Urothelium cell line (cell line): Measurements from ENCODE around the gene NOL9.
A peak's percentile ranks its signal among the peaks of the same experiment; 100 is the strongest.

Source experiments
- DNase-seq: peaks from one replicate; pipeline ENCODE4 v3.0.0; 2011; ENCODE audit warnings: low spot score, mixed read lengths
- FAIRE-seq: peaks from 2 replicates; lab custom pipeline; 2011; peaks lifted over from hg19 to GRCh38; lab: Jason Lieb, UNC

The NOL9 gene

GRCh38 chr1:6591222-6591621 is 36.9 kb upstream of the NOL9 start:
- FAIRE-seq, result no peak
- DNase-seq, result no peak

GRCh38 chr1:6590046-6590445 is 35.7 kb upstream of the NOL9 start:
- DNase-seq (no peak), FAIRE-seq (no peak)

- DNase-seq (no peak), FAIRE-seq (no peak)
Measured at GRCh38 chr1:6588893-6589520, 34.7 kb upstream of the NOL9 start.

- no peak for DNase-seq
- FAIRE-seq, result no peak
Measured at GRCh38 chr1:6588128-6588892, 34.0 kb upstream of the NOL9 start.

- FAIRE-seq (no peak), DNase-seq (no peak)
Measured at GRCh38 chr1:6587261-6588005, 33.1 kb upstream of the NOL9 start.

GRCh38 chr1:6586404-6586816 is 32.1 kb upstream of the NOL9 start:
- FAIRE-seq (no peak), DNase-seq (no peak)

- DNase-seq, result no peak
- no peak for FAIRE-seq
Measured at GRCh38 chr1:6585841-6586240, 31.5 kb upstream of the NOL9 start.

GRCh38 chr1:6585081-6585722 is 30.9 kb upstream of the NOL9 start:
- no peak for FAIRE-seq
- no peak for DNase-seq

- no peak for FAIRE-seq
- DNase-seq, result no peak
Measured at GRCh38 chr1:6584126-6585080, 30.1 kb upstream of the NOL9 start.

GRCh38 chr1:6582370-6582769 is 28.1 kb upstream of the NOL9 start:
- no peak for DNase-seq
- FAIRE-seq, result no peak

GRCh38 chr1:6581561-6582305 is 27.4 kb upstream of the NOL9 start:
- DNase-seq, result no peak

GRCh38 chr1:6580593-6581409 is 26.5 kb upstream of the NOL9 start:
- DNase-seq (no peak), FAIRE-seq (no peak)

More at GRCh38 chr1:6581561-6582305, 27.4 kb upstream of the NOL9 start:
- FAIRE-seq, result no peak

- DNase-seq (no peak), FAIRE-seq (no peak)
Measured at GRCh38 chr1:6580119-6580592, 25.8 kb upstream of the NOL9 start.

- DNase-seq (peak; percentile 98), FAIRE-seq (no peak)
Measured at GRCh38 chr1:6579374-6580118, 25.2 kb upstream of the NOL9 start, which contains the start of gene ZBTB48. TSS of gene ZBTB48 (plus strand) at chr1:6579994. CDS start at chr1:6580610, 616 bp downstream.

- FAIRE-seq (no peak), DNase-seq (no peak)
Measured at GRCh38 chr1:6578624-6579373, 24.5 kb upstream of the NOL9 start.

- no peak for FAIRE-seq
- DNase-seq, result no peak
Measured at GRCh38 chr1:6577831-6578525, 23.7 kb upstream of the NOL9 start.
